ENCODE data around the gene GSTM5. TPM values are rescaled to one million over a fixed set of nuclear protein-coding genes. Genes with fewer than 3 reads are reported as not detected.

The GSTM5 gene
- total and polyA plus RNA-seq, 2 of the 8 experiments (the other 6 are each of a cell fraction or from before 2014, with no cell fraction given): 0.24 to 0.89 TPM

DNA sequence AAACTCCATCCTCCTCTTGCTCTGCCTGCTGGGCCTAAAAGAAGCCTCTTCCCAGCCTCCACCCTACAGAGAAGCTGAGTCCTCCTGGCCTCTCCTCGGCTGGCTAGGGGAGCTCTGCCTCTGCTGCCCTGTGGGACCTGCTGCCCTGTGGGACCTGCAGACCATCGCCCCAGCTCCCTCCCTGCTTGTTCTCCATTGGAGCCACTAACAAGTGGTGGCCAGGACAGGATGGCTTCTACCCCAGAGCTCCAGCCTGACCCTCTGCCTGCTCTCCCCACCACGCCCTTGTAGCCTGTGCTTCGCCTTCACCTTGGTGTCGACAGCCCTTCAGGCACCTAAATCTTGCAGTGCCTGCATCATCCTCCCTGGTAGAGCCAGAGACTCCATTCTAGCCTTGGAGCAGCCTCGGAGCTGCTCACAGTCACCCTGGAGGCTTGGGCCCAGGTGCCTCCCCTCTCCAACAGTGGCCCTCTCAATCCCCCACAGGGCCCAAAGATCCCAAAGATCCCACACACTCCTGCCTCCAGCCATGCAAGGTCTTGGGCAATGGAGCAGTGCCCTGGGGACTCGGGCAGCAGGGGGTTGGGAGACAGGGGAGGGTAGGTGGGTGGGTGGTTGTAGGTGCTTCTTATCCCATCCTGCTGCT is 48.7 kb downstream of the GSTM5 start:
- Histone ChIP-seq H3K14ac (ENCODE audit: insufficient read length) (no peak overlapping the region), H3K23me2 (ENCODE audit: low read depth, low read length) (no peaks in the 10 kb centered on the region), H3K27me3 (replicated peaks in 1 of 4; ENCODE audit: control insufficient read depth in 3 of 4, extremely low read depth in 1 of 4, insufficient read depth in 3 of 4, low read length in 3 of 4) (no peaks in the 10 kb centered on the region), H3K4me1 (replicated peaks in 1 of 4; ENCODE audit: control insufficient read depth in 3 of 4, insufficient read depth in 4 of 4, low read length in 3 of 4) (no peaks in the 10 kb centered on the region; a peak in 1 of 7 replicates), H3K27ac (ENCODE audit: low read depth, low read length) (no peak overlapping the region), H3K4me2 (ENCODE audit: insufficient read depth in 1 of 2, low read depth in 2 of 2, low read length in 2 of 2) (no peak overlapping the region), H3K79me1 (ENCODE audit: low read depth, low read length) (no peaks in the 10 kb centered on the region), H4K20me1 (replicated peaks in 1 of 2; ENCODE audit: control insufficient read depth in 1 of 2, insufficient read depth in 2 of 2, low read length in 2 of 2) (no peaks in the 10 kb centered on the region), H3K9ac (replicated peaks in 1 of 4; ENCODE audit: extremely low read depth in 1 of 4, low read depth in 3 of 4, low read length in 3 of 4) (no peak overlapping the region), H3K36me3 (ENCODE audit: control insufficient read depth in 2 of 4, insufficient read depth in 4 of 4, low read length in 3 of 4) (no peaks in the 10 kb centered on the region), H2BK5ac (ENCODE audit: low read depth, low read length) (no peak overlapping the region), H2AFZ (ENCODE audit: low read length) (no peak overlapping the region), H2BK20ac (ENCODE audit: low read length) (no peak overlapping the region), H3K4ac (replicated peaks; ENCODE audit: insufficient read length, low read depth, low read length) (no peak overlapping the region), H2BK12ac (ENCODE audit: low read depth, low read length) (no peak overlapping the region), H2BK15ac (ENCODE audit: low read length) (no peak overlapping the region), H4K91ac (replicated peaks; ENCODE audit: insufficient read length, low read length) (no peak overlapping the region), H2BK120ac (replicated peaks; ENCODE audit: low read depth, low read length) (no peak overlapping the region), H3K9me3 (ENCODE audit: insufficient read depth in 2 of 2, low read depth in 1 of 2, low read length in 1 of 2) (no peaks in the 10 kb centered on the region), H3K18ac (ENCODE audit: extremely low read depth, low read length) (no peak overlapping the region), H4K8ac (ENCODE audit: extremely low read depth, insufficient read depth, low read length) (no peak overlapping the region), H3K23ac (ENCODE audit: insufficient read length) (no peak overlapping the region), H3K4me3 (ENCODE audit: extremely low read depth in 1 of 4, insufficient read depth in 2 of 4, low read depth in 3 of 4, low read length in 4 of 4) (no peak overlapping the region), H2AK5ac (ENCODE audit: low read depth, low read length) (no peak overlapping the region), H4K5ac (ENCODE audit: insufficient read length, low read depth, low read length) (no peak overlapping the region), H3K79me2 (ENCODE audit: control insufficient read depth in 1 of 2, insufficient read depth in 2 of 2, low read length in 2 of 2) (no peaks in the 10 kb centered on the region), H3K56ac (replicated peaks; ENCODE audit: insufficient read length, low read depth, low read length) (no peak overlapping the region)
- ChIA-PET POLR2A (ENCODE audit: partially characterized antibody) (no interaction called here), CTCF (ENCODE audit: partially characterized antibody) (interaction anchor here (0.5 to 2.3 kb wide), 9 partner anchors 11 to 328 kb away, joined by 3 to 9 read pairs (median 4); no protein-coding TSS in a partner anchor)
- DNase-seq (ENCODE audit: low read depth in 1 of 2, low spot score in 2 of 2) (peak in 1 of 2 experiments; percentile 30), FAIRE-seq (no peak)
- 89% methylated on average over 7 of the region's 7 CpGs; no CpG with 5 or more reads in 1 of the 2 experiments for WGBS, 2 experiments (ENCODE audit: extremely low coverage in 1 of 2, insufficient coverage in 1 of 2, insufficient read length in 1 of 2, insufficient replicate concordance in 2 of 2, low coverage in 1 of 2, low lambda C conversion rate in 2 of 2, missing lambda C conversion rate in 1 of 2)
- TF ChIP-seq BCL11A (IDR thresholded peaks at IDR 0.05; ENCODE audit: low read depth in 2 of 2, low read length in 2 of 2) (no peak), ATF2 (IDR thresholded peaks at IDR 0.05; ENCODE audit: low read length) (no peak), MAX (IDR thresholded peaks at IDR 0.05) (no peak), E2F6 (IDR thresholded peaks at IDR 0.05) (no peak), BACH1 (IDR thresholded peaks at IDR 0.05; ENCODE audit: low read length) (no peak), JUN (IDR thresholded peaks at IDR 0.05; ENCODE audit: low read depth, low read length) (no peak), YY1 (IDR thresholded peaks at IDR 0.05; ENCODE audit: low read depth, low read length) (no peak), CHD2 (IDR thresholded peaks at IDR 0.05; ENCODE audit: low read length) (no peak), CBX5 (IDR thresholded peaks at IDR 0.05; ENCODE audit: low read depth, low read length) (no peak), BRCA1 (IDR thresholded peaks at IDR 0.05; ENCODE audit: low read depth, low read length) (no peak), SIX5 (IDR thresholded peaks at IDR 0.05; ENCODE audit: low read depth, low read length) (no peak)

Measured in H1 (cell line).